ENCODE data around the gene FOXO4.

The FOXO4 gene

DNA sequence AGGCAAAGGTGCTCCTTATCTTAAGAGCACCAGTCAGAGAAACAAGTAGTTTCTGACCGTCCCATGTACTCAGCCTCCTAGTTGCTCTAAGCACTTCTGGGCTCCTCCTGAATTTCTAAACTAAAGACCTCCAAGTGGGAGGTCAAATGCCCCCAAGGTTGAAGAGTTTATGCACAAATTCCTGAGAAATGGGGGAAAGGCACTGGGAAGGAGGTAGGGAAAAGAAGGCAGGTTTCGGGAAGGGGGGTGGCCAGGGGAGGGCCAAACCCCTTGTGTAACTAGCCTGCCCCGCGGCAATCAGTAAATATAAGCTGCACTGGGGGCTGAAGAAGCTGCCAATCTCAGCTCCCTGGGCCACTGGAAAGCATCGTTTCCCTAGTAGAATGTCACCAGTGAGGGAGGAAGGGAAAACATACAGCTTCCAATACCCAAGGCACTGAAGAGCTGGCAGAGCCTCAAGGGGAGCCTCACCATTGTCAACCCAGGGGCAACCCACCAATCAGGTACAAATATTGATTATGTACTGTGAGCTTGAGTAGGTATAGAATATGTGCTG, 3.4 kb downstream of the FOXO4 start:
- no peak for DNase-seq (ENCODE audit: low read depth in 2 of 2)

DNA sequence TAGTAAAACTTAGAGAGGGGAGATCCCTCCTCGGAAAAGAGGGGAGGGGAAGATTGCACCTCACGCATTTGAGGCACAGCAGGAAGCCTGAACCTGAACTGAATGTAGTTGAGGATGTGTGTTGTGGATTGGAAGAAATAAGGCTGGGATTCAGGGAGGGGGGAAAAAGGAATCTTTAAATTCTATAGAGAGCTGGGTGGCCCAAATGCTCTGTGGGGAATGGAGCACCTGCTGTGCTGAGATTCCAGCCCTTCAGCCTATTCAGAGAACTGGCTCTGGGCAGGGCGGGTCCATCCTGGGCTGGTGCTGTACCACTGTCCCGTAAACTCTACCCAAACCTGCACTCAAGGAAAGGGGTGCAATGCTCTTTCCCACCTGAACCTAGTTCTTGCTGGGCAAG, 4.1 kb downstream of the FOXO4 start:
- DNase-seq (ENCODE audit: low read depth in 2 of 2), result no peak

DNA sequence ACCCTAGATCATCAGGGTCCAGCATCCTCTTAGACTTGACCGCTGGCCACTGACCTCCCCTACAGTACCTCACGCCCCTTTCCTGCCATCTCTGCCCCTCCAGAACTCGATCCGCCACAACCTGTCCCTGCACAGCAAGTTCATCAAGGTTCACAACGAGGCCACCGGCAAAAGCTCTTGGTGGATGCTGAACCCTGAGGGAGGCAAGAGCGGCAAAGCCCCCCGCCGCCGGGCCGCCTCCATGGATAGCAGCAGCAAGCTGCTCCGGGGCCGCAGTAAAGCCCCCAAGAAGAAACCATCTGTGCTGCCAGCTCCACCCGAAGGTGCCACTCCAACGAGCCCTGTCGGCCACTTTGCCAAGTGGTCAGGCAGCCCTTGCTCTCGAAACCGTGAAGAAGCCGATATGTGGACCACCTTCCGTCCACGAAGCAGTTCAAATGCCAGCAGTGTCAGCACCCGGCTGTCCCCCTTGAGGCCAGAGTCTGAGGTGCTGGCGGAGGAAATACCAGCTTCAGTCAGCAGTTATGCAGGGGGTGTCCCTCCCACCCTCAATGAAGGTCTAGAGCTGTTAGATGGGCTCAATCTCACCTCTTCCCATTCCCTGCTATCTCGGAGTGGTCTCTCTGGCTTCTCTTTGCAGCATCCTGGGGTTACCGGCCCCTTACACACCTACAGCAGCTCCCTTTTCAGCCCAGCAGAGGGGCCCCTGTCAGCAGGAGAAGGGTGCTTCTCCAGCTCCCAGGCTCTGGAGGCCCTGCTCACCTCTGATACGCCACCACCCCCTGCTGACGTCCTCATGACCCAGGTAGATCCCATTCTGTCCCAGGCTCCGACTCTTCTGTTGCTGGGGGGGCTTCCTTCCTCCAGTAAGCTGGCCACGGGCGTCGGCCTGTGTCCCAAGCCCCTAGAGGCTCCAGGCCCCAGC, 5.2 kb downstream of the FOXO4 start:
- no peak for DNase-seq (ENCODE audit: low read depth in 2 of 2)

DNA sequence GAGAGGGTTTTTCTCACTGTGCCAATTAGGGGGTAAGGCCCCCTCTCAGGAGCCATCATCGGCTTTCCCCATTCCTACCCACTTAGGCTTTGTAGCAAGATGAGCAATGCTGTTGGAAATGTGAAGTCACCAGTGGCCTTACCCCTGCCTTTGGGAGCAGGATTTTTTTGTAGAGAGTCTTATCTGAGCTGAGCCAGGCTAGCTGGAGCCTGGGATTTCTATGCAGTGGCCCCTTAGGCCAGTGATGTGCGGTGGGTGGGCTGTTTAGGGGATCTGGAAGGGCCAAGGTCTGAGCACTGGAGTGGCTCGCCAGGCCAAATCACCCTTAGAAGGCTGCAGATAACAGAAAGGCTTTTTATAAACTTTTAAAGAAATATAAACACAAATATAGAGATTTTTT, 6.6 kb downstream of the FOXO4 start:
- DNase-seq (ENCODE audit: low read depth in 2 of 2), result no peak

DNA sequence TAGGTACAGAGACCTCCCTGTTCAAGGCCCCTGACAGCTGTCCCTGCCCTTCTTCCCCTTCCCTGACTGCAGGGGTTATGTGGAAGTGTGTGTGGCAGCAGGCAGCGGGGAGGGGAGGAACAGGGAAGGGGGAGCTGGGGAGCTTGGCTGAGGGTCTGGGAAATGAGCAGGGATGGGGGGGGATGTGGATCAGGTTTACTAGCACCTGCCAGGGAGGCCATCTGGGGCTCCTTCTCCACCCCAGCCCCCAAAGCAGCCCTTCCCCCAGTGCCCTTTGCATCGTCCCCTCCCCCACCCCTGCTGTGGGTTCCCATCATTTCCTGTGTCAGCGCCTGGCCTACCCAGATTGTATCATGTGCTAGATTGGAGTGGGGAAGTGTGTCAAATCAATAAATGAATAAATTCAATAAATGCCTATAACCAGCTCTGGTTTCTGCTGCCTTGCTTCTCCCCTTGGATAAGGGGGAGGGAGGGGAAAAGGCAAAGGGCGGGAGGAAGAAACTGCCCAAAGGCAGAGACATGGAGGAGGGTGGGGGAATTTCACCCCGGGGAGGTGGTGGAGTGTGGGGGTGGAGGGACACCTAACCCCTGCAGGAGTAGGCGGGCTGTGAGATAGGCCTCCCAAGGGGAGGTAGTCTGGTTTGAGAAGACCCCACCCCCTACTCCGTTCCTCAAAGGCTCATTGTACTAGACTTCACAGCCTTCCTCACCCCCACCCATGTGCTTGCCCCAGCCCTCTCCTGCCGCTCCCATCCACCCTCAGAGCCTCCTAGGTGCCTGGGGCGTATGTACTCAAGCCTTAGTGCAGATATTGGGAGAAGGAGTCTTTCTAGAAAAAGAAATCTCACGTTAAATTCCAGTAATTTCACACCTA, 7.7 kb downstream of the FOXO4 start:
- no peak for DNase-seq (ENCODE audit: low read depth in 2 of 2)

DNA sequence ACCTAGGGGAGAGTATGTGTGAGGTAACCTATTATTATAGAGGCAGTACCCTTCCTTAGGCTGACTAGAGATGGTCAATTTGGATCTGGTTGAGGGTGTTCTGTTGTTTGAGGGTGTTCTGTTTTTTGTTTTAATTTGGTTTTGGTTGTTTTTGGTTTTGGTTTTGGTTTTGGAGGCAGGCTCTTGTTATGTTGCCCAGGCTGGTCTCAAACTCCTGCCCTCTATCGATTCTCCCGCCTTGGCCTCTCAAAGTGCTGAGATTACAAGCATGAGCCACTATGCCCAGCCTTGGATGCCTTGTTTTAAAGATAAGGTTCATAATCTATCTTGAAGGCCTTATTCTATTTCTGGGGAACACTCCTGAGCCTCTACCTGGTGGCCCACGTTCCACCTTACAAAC, 10.0 kb downstream of the FOXO4 start:
- DNase-seq (ENCODE audit: low read depth in 2 of 2), result no peak

DNA sequence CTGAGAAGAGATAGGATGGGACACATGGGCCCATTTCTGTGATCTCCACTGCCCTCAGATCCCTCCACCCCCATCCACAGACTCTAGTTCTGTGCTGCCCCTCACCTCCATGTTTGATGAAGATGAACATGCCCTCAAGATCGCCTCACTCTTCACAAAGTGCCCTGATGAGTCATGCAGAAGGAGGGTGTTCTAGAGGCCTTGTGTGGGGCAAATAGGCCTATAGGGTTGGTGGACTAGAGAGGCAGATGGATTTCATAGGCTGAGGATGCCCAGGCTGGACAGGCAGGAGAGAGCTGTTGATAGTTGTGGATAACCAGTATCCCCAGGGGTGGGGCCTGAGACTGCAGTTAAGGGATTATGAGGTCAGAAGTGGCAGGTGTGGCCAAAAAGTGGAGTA, 10.8 kb downstream of the FOXO4 start, which contains the start of gene CXorf65:
Gene CXorf65, minus strand, starts transcription at position 314 of the 400 bp plus-strand sequence. Its CDS starts 184 bp downstream, at position 130.
- DNase-seq (ENCODE audit: low read depth in 2 of 2), result no peak

DNA sequence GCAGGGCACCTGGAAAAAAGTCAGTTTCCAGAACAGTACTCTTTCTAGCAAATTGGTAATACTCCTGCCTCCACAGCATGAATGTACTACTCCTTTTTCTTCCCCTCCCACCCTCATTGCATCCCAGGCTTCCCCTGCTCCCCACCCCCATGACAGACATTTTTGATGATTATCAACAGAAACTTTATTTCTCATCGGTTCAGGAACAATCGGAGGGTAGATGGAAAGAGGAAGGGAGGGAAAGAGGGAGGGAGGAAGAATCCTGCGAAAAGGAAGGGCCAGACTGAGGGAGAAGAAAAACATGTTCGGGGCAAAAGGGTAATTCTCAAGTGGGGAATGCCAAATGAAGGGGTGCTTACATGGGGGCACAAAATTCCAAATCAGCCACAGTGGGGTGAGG, 11.6 kb downstream of the FOXO4 start:
- DNase-seq (ENCODE audit: low read depth in 2 of 2), result no peak

DNA sequence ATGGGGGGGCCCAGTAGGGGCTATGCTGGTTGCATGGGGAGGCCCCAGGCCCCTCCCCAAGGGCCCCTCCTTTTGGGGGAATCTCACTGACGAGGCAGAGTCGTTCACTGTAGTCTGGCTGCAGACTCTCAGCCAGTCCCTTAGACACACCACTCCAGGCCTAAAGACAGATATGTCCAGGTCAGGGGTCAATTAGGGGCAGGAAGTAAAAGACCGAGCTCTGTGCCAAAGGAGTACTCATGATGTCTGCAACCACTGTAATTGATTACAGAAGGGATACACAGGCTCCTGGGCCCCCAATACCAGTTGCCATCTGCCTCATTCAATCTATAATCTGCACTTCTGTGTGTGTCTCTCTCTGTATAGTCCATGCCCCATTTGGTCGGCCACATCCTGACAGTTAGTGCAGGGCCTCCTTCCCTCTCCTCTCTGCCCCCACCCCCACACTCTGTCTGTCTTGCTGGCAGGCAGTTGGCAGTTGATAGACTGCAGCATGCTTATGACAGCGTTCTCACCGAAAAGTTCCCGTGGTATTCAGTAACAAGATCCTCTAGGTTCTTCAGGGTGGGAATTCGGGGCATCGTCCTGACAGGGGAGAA, 12.2 kb downstream of the FOXO4 start:
- DNase-seq (ENCODE audit: low read depth in 2 of 2), result no peak

DNA sequence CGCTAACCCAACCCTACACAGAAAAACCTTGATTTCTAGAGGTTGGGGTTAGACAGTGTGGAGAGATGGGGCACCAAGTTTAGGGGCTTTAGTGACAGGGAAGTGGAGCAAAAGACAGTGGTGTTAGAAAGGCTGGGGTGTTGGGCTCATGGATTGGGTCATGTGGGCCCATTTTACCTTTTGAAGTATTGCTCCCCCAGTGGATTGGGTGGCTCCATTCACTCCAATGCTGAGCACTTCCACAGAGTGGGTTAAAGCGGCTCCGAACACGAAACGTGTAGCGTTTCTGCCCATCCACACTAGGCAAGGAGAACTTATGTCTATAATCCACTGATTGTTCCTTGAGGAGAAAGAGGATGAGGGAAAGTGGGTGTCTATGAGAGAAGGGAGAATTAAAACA, 13.4 kb downstream of the FOXO4 start:
- DNase-seq (ENCODE audit: low read depth in 2 of 2), result no peak

DNA sequence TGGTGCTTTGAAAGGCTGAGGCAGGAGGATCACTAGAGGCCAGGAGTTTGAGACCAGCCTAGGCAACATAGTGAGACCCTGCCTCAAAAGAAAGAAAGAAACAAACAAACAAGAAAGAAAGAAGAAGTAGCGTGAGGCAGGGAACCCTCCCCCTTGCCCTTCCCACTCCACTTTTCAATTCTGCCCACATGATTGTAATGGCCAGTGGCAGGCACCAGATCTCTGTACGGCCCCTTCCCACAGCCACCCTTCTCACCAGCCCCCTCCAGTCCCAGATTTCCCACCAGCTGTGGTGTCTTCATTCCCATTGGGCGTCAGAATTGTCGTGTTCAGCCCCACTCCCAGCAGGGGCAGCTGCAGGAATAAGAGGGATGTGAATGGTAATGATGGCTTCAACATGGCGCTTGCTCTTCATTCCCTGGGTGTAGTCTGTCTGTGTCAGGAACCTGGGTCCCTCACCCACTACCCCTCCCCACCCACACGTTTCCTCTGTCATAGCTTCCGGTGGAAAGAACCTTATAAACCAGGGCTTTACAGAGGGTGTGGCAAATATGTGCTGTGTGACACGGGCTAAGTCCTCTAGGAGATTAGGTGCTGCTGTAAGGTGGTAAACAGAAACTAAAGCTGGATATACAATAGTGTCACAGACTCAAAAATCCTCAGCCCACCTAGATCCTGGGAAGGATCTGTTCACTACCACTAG, 15.6 kb downstream of the FOXO4 start, which contains the start of gene IL2RG:
Gene IL2RG, minus strand, starts transcription at position 437 of the 703 bp plus-strand sequence. Its CDS starts 38 bp downstream, at position 399.
- DNase-seq (ENCODE audit: low read depth in 2 of 2), result no peak

DNA sequence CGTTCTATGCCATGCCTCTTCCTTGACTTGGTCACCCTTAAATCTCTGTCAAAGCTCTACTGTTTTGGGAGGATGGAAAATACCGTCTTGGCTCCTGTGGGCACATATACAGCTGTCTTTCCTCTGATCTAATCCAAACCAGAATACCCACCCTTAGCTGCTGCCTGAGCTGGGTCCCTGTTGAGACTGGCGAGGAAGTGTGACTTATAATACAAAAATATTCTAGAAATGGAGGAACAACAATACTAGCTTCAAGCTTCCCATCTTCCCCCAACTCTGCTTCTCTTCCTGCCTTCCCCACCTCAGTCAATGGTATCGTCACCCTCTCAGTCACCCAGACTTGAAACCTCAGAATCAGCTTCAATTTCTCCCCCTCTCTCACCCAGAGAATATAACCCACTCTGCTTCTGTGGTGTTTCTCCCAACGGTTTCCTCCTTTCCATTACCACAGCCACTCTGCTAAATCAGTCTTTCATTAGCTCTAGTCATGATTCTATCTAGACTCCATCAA, 16.3 kb downstream of the FOXO4 start:
- no peak for DNase-seq (ENCODE audit: low read depth in 2 of 2)

DNA sequence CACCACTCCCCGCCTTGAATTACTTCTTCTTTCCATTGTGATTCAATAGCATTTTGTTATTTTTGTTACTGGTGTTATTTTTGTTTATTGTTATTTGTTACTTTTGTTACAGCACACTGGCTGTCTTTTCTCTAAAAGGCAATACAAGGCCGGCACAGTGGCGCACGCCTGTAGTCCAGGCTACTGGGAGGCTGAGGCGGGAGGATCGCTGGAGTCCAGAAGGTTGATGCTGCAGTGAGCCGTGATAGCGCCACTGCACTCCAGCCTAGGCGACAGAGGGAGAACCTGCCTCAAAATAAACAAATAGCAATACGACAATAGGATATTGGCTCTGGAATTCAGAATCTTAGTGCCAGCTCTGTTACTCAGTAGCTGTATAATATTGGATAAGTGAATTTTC, 21.7 kb downstream of the FOXO4 start:
- DNase-seq (ENCODE audit: low read depth in 2 of 2), result no peak

DNA sequence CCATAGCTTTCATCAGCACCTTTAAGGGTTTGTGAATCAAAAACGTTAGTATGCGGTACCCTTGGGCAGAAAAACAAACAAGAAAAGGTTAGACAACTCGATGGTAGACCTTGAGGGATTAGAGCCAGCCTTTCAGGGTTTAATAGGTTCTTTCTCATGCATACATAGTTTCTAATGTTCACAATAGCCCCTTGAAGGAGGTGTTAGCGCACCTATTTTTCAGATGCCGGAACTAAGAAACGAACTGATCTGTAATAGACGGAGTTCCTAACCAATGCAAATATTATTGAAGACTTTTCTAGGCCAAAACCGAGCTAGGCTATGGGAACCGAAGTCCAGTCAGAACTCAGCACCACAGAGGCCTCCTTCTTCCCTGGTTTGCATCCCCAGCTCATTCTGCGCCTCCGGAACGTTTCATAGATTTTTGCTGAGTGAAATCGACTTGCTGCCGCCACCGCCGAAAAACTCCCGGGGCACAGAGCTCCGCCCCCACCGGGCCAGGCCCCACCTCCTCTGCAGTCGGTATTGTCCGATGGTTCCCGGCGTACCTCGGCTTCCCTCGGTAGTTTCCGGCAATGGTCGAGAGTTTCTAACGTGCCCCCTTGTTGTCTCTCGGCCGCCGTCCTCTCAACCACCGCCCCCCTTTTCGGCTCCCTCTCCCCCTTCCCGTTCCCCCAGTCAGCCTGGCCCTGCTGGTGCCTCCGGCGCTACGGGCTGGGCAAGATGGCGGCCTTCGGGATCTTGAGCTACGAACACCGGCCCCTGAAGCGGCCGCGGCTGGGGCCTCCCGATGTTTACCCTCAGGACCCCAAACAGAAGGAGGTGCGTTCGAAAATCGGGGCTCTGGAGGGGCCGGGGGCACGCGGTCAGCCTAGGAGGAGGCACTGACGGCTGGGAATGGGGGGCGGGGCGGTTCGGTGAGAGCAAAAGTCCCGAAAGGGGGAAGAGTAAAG, 22.7 kb downstream of the FOXO4 start, which contains the start of gene MED12:
Gene MED12, plus strand, starts transcription at position 565 of the 953 bp plus-strand sequence. Its CDS starts 159 bp downstream, at position 724.
- peak; percentile 47 to 61 for DNase-seq (ENCODE audit: low read depth in 2 of 2)

DNA sequence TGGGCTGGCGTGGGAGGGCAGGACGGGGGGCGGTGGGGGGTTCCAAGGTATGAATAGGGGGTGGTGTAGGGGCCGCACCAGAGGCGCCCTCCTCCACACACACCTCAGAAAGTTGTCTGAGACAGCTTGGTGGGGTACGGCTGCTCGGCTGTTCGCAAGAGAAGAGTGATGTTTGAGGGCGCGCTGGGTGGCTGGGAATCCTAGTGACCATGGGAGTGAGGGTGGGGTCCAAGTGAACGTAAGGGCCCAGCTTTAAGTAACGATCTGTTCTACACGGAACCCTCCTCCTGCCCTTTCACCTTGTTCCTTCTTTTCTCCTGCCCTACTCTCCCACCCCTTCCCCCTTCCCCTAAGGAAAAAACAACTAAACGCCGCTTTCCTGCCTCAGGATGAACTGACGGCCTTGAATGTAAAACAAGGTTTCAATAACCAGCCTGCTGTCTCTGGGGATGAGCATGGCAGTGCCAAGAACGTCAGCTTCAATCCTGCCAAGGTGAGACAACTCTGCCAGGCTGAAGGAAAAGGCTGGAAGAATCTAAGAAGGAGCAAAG, 23.4 kb downstream of the FOXO4 start:
- no peak for DNase-seq (ENCODE audit: low read depth in 2 of 2)

DNA sequence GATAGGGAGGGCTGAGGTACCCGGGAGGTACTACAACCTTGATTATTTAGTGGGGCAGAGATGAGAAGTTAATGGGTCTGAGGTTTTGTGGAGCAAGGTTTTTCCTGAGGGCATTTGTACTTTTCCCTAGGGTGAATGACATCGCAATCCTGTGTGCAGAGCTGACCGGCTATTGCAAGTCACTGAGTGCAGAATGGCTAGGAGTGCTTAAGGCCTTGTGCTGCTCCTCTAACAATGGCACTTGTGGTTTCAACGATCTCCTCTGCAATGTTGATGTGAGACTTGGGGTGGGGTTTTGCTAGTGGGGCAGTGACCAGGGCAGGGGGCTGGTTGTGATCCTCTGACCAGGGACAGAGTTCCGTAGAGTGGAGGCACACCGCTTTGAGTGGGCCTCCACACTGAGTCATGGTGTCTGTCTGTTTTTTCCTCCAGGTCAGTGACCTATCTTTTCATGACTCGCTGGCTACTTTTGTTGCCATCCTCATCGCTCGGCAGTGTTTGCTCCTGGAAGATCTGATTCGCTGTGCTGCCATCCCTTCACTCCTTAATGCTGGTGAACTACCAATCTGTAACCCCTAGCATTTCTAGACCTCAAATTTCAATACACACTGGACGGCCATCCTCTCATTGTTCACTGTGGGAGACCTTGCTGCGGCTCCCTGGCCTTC, 32.6 kb downstream of the FOXO4 start:
- no peak for DNase-seq (ENCODE audit: low read depth in 2 of 2)

DNA sequence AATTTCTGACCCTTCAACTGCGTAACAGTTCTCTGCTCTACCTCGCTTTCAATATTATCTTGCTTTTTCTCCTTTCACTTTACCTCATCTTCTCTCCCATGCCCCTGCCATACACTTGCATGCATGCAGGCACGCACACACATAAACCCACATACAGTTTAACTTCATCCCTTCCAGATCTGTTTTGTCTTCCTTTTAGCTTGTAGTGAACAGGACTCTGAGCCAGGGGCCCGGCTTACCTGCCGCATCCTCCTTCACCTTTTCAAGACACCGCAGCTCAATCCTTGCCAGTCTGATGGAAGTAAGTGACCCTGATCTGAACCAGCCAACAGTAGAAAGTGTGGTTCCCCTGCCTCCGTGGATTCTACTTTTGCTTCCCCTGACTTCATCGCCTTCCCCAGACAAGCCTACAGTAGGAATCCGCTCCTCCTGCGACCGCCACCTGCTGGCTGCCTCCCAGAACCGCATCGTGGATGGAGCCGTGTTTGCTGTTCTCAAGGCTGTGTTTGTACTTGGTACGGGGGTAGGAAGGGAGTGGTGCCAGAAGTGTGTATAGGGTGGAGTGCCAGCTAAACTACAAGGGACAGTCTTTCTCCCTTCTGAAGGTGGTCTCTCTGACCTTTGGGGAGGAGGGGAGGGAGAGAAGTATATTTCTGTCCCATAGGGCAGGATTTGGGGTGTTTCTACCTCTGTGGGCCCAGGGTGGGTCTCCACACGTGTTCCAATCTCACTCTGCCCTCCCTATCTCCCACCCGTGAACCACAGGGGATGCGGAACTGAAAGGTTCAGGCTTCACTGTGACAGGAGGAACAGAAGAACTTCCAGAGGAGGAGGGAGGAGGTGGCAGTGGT, 33.5 kb downstream of the FOXO4 start:
- DNase-seq (ENCODE audit: low read depth in 2 of 2), result peak in 1 of 2 experiments; percentile 6

DNA sequence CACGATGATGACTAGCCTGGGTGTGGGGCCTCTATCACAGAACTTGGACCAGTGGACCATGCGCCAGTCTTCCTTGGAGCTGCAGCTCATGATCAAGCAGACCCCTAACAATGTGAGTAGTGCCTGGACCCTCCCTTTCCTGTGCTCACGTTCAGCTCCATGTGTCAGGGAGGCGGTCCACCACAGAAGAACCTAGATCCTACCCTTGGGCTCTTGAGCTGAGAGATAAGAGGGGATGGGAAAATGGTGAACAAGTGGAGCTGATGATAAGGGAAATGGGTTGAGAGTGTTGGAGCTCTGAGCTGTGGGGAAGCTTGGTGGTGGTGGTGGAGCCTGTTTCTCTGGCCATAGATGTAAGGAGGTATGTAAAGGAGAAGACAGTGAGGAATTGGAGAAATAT, 35.9 kb downstream of the FOXO4 start:
- no peak for DNase-seq (ENCODE audit: low read depth in 2 of 2)
